Activated CD4-positive, alpha-beta T cell treated with anti-CD3 and anti-CD28 coated beads for 4 hours (primary cell): Measurements from ENCODE around the gene FRMD4A.

Experiments used
- DNase-seq, 2 donors: peaks; one replicate each; pipeline ENCODE4 v3.0.0-alpha.2; 2020

The FRMD4A gene

DNA sequence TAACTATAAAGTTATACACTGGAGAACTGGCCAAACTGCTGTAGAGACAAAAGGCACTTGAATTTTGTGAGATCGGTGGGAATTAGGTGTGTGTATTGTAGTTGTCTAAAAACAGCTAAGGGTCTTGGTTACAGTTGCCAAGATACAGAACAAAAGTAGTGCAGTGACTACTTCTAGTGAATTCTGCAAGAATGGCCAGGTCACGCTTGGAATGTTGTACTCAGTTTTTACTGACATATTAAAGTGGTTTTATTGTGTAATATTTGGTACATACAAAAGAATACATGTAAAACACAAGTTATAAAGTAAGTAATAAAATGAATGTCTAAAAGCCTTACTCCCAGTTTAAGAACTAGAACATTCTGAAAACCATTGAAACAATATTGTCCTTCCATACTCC is 701.6 kb downstream of the FRMD4A start:
- no peak for DNase-seq

DNA sequence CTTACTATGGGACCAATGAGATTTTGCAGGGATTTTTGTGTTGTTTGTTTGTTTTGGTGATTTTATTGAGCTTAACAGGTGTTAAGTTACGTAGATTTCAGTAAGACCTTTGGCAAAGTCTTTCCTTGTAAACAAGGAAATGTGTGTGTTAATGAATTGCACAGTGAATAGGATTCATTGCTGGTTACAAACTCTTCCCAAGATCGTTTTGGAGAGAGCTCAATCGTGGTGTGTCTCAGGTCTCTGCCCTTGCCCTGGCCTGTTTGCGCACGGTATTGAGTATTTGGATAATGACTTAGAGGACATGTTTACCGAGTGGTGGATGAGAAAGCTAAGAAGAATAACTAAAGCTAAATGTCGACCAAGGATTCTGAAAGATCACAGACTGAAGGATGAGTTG is 702.1 kb downstream of the FRMD4A start:
- DNase-seq = no peak

GRCh38 chr10:13627459-13628310 is 703.0 kb downstream of the FRMD4A start:
- no peak for DNase-seq

DNA sequence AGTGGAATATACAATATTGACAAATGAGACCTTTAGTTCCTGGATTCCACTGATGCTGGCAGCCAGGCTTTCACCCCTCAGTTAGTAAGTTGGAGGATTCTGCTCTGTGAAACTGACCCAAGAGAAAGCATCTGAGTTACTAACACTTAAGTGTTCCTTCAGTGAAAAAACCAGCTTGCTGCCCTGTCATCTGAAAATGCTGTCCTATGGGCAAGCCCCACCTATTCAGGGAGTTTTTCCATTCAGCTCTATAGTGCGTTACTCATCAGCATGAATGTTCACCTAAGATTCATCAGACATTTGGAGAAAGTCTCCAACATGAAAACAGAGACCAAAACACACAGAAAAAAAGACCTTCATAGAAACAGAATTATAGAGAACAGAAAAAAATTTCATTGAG is 706.1 kb downstream of the FRMD4A start:
- DNase-seq = no peak

DNA sequence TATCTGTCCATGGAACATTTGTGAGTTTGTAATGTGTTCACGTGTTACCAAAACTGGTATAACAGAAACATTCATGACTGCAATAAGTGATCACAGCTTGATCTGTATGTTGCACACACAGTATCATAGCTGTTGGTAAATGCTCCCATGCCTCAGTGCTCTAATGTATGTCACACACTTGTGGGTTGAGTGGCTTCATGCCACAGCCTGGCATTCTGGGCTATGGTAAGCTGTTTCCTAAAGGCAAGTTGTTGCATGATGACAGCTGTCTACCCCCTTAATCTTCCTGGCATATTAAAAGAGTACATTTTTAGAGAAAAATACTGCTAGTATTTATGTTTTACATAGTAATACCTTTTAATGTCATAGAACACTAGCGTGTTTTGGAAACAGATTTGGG is 708.8 kb downstream of the FRMD4A start:
- no peak for DNase-seq

DNA sequence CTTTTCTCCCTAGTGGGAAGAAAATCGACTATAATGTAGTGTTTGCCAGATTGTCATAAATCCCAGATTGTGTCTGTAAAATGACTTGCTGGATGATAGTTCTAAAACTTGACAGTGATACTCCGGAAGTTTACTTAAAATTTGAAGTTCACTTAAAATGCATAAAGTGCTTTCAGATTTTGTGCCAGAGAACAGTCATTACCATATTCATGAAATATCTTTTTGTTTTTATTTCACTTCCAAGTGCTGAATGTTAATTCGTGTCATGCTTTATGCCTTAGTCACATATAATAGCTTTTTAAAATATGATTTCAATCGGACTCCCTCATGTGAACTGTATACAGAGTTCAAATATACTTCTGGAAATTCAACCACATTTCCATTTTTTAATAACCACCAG is 713.6 kb downstream of the FRMD4A start:
- DNase-seq = no peak

- DNase-seq = no peak
These were observed 714.9 kb downstream of the FRMD4A start for GRCh38 chr10:13615650-13616300.

DNA sequence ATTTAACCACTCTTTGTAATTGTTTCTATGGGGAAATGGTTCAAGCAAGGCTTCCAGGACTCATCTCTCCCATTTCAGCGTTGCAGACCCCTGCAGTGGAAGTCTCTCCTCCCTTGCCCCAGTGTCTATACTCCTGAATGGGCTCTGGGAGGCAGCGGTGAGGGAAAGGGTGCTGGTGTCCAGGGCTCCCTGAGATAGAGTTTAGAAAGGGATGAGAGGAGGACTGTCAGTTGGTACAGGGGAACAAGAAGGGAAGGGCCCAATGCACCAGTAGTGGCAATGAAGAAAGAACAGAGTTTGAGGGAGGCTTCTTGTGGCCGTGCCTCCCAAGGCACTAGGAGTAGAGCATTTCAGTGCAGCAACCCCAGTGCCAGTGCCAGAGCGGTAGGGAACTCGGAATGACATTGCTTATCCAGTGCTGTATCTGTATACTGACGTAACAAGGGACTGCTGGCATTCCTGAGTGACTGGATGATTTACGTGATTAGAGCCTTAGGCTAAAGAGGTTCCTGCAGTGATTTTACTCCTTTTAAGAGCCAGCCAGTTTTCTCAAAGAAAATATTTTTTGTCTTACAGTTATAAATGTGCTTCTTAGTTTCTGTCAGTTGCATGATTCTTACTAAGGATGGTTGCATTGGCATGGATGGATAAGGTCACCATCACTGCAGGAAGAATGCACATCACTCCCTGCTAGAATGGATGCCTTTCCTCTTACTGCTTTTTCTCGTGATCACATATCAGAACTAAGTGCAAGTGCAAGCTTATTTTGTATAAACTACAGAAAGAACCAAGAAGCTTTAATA is 716.0 kb downstream of the FRMD4A start:
- DNase-seq = no peak

DNA sequence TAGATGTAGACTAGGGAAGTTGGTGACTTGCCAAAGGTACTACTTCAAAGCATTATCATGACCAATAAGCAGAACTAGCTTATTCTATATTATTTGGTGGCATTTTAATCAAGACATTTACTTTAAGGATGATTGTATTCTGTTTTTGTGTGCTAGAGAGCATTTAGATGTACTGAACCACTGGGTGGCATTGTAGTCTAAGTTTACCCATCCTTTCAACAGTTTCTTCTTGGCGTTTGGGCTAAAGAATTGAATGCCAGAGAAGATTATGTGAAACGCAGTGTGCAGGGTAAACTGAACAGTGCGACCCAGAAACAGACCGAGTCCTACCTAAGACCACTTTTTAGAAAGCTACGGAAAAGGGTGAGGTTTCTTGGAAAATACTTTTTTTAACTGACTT is 717.2 kb downstream of the FRMD4A start:
- no peak for DNase-seq

DNA sequence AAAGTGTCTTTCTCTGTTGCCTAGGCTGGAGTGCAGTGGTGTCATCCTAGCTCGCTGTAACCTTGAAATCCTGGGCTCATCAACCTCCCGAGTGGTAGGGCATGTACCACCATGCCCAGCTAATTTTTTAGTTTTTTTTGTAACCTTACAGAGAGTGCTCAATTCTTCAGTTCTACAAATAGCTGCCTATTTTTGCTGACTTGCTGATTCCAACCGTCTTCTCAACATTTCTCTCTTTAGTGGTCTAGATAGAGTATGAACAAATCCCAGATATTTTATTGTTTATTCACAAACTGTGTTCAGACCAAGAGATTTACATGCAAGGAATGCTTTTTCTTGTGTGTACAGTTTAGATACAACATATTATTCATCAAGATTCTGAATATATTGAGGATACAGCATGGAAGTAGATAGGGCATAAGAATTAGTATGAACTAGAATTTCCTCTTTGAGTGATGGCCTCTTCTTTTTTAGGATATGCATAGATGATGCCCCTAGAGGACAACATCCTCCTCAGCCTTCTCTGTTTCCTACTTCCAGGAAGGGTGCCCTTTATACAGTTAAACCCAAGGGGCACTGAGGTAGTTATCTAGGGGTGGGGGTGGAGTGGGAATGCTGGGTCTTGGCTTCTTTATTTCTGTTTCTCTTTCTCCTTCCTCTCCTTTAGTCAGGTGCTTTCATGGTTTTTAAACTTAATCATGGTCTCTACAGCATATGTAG is 717.9 kb downstream of the FRMD4A start:
- no peak for DNase-seq

DNA sequence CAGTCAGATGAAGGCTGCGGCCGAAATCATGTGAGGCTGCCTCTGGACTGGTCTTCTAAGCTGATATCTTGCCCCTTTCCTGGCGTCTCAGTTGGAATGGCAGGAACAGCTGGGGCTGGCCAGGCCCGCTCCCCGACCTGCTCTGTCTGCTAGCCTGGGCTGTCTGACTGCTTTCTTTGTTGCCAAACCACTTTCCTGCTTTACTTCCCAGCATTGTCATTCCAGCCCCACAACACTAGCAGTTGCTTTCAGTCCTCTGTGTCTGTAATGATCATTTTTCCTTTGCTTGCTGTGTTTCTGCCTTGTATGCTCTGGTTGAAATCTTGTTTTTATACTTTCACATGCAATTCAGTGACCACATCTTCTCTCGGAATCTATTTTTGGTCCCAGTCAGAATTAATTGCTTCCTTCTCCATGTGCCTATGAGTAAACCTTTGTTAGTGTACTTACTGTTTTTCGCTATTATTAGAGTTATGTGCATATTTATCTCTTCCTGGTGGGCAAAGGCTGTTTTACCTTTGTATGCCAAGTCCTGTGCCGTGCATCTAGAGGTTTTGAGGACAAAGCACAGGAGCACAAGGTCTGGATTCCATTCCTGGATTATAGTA is 722.4 kb downstream of the FRMD4A start:
- DNase-seq = no peak

GRCh38 chr10:13604357-13605040 is 726.2 kb downstream of the FRMD4A start:
- DNase-seq = no peak

GRCh38 chr10:13597909-13598308 is 732.8 kb downstream of the FRMD4A start:
- DNase-seq = no peak

DNA sequence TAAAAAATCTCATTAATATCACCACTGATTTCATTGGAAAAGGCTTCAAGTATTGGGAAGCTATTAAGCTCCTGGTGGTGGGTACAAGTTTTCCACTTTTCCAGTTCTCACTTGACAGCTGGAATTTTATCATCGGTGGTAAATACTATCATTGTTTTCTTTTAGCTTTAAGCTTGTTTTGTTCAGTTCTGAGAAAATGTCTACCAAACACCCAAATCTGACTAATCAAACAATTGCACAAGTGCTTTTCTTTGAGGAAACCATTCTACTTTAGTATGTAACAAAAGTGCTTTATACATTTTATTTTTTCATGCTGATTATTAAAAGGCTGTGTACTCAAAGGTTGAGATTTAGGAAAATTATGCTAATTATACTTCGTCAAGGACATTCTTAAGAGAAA is 736.1 kb downstream of the FRMD4A start:
- no peak for DNase-seq
